GM12875 (cell line): Measurements from ENCODE around the gene PRKCSH.

ENCODE experiments used
- H3K4me3 ChIP-seq: one replicate; pipeline ENCODE4 v1.5.1; 2011; ENCODE audit warnings: low read depth, low read length, control low read depth
- TF ChIP-seq, protein P1 (sequence below): IDR thresholded peaks from 2 replicates; pipeline ENCODE4 v1.5.1; 2011; ENCODE audit warnings: low read depth, mild to moderate bottlenecking, control low read depth, inconsistent platforms, low read length, moderate library complexity, borderline replicate concordance; ENCODE audit not compliant: insufficient read depth

Gene PRKCSH

DNA sequence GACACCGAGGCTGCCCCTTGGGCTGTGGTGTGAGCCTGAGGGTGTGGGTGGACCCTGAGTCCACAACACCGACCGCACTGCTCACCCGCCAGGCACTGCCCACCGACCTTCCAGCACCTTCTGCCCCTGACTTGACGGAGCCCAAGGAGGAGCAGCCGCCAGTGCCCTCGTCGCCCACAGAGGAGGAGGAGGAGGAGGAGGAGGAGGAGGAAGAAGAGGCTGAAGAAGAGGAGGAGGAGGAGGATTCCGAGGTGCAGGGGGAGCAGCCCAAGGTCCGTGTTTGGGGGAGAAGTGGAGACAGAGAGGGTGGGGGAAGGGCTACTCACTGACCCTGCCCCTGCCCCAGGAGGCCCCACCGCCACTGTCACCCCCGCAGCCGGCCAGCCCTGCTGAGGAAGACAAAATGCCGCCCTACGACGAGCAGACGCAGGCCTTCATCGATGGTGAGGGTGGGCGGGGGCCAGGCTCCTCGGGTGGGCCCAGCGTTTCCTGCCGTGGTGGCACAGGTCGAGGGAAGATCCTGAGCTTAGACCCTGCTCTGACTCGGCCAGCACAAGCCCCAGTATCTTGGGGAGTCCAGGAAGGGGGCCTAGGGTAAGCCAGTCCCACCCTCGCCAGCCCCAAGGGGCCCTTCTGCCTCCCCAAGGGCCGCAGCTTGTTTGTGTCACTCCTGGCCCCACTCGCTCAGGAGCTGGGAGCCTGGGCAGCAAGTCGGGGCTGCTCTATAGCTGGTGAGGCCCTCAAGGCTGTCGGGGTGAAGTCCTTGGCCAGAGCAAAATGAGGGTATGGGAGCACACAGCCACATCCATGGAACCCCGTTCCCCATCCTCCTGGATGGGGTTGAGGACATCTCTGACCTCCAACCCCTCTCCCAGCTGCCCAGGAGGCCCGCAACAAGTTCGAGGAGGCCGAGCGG, 12.2 kb downstream of the PRKCSH start:
- TF ChIP-seq, protein P1, sequence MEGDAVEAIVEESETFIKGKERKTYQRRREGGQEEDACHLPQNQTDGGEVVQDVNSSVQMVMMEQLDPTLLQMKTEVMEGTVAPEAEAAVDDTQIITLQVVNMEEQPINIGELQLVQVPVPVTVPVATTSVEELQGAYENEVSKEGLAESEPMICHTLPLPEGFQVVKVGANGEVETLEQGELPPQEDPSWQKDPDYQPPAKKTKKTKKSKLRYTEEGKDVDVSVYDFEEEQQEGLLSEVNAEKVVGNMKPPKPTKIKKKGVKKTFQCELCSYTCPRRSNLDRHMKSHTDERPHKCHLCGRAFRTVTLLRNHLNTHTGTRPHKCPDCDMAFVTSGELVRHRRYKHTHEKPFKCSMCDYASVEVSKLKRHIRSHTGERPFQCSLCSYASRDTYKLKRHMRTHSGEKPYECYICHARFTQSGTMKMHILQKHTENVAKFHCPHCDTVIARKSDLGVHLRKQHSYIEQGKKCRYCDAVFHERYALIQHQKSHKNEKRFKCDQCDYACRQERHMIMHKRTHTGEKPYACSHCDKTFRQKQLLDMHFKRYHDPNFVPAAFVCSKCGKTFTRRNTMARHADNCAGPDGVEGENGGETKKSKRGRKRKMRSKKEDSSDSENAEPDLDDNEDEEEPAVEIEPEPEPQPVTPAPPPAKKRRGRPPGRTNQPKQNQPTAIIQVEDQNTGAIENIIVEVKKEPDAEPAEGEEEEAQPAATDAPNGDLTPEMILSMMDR, result no peak
- H3K4me3 ChIP-seq, result no peak overlapping the region

DNA sequence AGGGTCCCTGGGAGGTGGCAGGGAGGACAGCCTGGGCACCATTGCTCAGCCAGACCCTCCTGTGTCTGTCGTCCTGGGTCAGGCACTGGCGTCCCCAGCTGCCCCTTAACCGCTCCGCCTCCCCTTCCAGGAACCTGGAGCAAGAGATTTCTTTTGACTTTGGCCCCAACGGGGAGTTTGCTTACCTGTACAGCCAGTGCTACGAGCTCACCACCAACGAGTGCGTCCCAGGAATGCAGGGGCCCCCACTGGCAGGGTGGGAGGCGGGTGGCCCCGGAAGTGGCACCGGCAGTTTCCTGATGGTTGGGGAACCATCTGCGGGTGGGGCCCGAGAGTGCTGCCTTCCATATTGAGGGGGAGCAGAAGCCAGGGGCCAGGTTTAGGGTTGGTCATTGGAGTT, 13.0 kb downstream of the PRKCSH start:
- H3K4me3 ChIP-seq, result no peak overlapping the region
- TF ChIP-seq, protein P1, result no peak

DNA sequence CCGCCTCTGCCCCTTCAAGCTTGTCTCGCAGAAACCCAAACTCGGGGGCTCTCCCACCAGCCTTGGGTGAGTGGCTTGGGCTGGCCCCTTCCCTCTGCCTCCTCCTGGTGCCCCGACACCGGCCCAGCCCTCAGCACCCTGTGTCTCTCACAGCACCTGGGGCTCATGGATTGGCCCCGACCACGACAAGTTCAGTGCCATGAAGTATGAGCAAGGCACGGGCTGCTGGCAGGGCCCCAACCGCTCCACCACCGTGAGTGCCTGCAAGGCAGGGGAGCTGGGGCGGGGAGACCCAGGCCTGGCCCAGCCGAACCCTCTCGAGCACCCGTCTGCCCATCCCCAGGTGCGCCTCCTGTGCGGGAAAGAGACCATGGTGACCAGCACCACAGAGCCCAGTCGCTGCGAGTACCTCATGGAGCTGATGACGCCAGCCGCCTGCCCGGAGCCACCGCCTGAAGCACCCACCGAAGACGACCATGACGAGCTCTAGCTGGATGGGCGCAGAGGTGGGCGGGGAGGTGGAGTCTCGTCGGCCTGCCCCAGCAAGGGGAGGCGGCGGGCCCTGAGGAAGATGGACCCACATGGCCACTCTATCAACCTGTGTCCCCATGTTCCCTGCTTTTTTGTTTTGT, 13.6 kb downstream of the PRKCSH start:
- TF ChIP-seq, protein P1, result no peak
- H3K4me3 ChIP-seq, result no peak overlapping the region

DNA sequence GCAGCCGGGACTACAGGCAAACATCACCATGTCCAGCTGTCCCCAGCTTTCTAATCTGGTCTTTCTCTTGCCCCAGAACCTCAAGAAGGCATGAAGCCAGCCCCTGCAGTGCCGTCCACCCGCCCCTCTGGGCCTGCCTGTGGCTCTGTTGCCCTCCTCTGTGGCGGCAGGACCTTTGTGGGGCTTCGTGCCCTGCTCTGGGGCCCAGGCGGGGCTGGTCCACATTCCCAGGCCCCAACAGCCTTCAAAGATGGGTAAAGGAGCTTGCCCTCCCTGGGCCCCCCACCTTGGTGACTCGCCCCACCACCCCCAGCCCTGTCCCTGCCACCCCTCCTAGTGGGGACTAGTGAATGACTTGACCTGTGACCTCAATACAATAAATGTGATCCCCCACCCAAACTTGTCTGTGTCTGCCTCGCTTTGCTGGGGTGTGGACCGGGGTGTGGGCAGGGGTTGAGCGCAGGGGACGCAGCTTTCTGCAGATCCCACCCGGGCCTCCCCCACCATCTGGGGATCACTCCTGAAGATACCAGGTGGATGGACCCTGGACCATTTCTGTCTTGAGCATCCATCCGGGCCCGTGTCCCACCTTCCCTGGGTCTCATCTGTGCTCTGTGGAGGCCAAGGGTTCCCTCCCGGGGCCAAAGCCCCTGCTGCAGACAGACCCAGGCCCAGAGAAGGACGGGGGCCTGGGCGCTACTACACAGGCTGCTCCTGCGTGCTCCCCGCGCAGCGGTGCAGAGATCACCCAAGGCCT, 15.3 kb downstream of the PRKCSH start:
- TF ChIP-seq, protein P1, result no peak
- no peak overlapping the region for H3K4me3 ChIP-seq

DNA sequence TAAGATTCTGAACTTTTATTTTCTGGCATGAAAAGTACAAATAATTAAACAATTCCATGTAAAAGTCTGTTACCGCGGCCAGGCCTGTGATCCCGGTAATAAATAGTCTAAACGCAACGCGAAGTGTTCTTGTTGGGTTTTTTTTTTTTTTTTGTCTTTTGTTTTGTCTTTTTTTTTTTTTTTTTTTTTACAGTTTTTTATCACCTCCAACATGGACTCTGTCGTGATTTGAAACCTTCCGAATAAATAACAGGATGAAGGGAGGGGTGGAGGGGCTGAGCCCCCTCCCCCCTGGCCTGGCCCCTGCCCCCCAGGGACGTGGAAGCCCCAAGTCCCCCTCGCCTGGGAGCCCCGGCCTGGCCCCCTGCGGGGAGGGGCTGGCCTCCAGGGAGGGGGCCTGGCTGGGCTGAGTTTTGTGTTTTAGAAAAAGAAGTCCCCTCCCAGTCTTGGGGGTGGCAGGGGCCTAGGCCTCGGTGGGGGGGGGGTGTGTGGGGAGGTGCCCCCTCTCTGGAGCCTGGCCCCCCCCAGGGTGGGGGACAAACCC, 16.0 kb downstream of the PRKCSH start:
- H3K4me3 ChIP-seq, result no peak overlapping the region
- TF ChIP-seq, protein P1, result no peak

DNA sequence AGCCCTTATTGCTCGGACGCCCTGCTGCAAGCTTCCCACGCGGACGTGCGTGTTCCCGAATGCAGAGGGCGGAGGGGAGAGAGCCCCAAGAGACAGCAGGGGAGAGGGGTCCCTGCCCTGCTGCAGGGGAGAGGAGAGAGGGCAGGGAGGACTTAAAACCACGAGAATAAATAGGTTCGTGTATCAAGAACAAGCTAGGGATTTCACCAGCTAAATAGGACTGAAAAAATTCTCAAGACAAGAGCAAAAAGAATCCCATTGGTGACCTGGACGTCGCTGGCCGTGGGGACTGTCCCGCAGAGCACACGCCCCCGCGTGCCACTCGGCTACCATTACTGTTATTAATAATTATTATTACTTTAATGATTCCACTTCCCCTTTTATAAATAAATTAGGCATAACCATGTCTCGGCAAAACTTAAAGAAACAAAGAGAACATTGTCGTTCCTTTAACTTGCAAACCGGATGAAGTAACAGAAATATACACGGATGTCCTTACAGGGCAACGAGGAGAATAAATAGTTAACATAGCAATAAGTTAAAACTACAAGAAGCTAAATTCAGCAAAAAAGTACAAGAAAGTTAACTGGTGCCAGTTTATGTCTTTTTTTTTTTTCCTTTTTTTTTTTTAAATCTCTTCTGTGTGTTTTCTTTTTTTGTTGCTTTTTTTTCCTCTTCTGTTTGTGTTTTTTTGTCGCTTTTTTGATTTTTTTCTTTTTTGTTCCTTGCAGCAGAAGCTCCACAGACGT, 16.6 kb downstream of the PRKCSH start:
- TF ChIP-seq, protein P1, result no peak
- H3K4me3 ChIP-seq, result peak overlapping the region; percentile 54
